ENCODE results near the gene ING1.
"Not testable (repeated sequence)": the region's sequence is repeated elsewhere in the genome, so short reads cannot be mapped to it uniquely, and the experiment has no call there.

Gene ING1

GRCh38 chr13:110719036-110719710 is 5.7 kb downstream of the ING1 start:
- no peak for DNase-seq

GRCh38 chr13:110722971-110723370 is 9.5 kb downstream of the ING1 start:
- DNase-seq, result no peak

- DNase-seq, result no peak
Measured at GRCh38 chr13:110723598-110723997, 10.1 kb downstream of the ING1 start.

GRCh38 chr13:110726153-110726552 is 12.7 kb downstream of the ING1 start:
- not testable (repeated sequence) for DNase-seq

- peak; percentile 35 for DNase-seq
Measured at GRCh38 chr13:110726726-110727125, 13.2 kb downstream of the ING1 start.

- DNase-seq, result no peak
Measured at GRCh38 chr13:110731072-110731471, 17.6 kb downstream of the ING1 start.

DNA sequence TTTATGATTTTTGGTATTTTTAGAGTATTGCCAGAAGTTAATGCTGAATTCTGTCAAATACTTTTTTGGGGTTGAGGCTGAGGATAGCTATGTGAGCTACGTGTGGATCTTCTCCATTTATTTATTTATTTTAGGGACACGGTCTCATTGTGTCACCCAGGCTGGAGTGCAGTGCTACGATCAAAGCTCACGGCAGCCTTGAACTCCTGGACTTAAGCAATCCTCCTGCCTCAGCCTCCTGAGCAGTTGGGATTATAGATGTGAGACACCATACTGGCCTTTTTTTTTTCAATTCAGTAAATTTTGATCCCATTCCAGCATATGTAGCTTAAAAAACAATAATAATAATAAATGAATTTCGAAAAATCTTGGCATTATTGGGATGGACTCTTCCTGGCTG is 21.1 kb downstream of the ING1 start:
- DNase-seq, result no peak

GRCh38 chr13:110737555-110737954 is 24.1 kb downstream of the ING1 start:
- DNase-seq, result no peak

DNA sequence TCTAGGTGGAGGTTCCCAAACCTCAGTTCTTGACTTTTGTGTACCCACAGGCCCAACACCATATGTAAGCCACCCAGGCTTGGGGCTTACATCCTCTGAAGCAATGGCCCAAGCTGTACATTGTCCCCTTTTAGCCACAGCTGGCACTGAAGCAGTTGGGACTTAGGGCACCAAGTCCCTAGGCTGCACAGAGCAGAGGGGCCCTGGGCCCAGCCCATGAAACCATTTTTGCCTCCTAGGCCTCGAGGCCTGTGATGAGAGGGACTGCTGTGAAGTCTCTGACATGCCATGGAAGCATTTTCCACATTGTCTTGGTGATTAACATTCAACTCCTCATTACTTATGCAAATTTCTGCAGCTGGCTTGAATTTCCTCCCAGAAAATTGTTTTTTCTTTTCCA is 30.2 kb downstream of the ING1 start:
- DNase-seq, result no peak

GRCh38 chr13:110746438-110746837 is 32.9 kb downstream of the ING1 start:
- no peak for DNase-seq

GRCh38 chr13:110748271-110748670 is 34.8 kb downstream of the ING1 start:
- DNase-seq, result no peak

DNA sequence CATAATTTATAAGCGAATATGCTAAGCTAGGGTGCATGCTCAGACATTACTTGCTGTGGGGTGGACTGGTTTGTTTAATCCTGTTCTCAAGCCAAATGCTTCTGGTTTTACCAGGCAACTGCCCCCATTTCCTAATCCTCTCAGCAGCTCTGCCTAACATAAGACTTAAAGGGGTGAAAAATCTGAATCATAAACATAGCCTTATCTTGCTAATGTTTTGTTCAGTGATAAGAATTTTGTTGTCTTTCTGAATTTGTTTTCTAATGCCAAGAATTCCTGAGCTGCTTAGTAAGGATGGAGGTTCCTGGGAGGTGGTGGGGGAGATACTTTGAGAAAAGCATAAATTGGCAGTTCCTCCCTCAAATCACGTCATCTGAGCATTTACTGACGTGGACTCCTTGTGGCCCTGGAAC is 42.7 kb downstream of the ING1 start:
- no peak for DNase-seq

GRCh38 chr13:110757296-110757695 is 43.8 kb downstream of the ING1 start:
- no peak for DNase-seq

DNA sequence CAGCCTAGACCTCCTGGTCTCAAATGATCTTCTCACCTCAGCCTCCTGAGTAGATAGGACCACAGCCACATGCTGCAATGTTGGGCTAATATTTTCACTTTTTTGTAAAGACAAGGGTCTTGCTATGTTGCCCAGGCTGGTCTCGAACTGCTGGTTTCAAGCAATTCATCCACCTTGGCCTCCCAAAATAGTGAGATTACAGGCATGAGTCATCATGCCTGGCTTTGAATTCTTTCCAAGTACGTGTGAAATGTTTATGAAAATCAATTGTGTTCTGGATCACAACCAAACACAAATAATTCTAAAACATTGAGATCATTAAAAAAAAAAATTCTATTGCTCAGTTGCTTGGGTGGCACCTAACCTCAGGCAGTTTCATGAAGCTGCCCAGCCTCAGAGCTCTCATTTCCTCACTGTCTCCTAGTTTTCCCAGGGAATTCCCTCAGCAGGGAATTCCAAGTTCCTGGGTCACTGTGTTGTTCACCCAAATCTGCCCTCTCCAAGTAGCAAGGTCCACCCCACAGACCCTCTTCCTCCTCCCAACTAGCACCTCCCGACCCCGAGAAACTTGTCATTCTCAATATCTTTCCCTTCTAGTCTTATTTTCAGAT is 44.8 kb downstream of the ING1 start:
- DNase-seq, result no peak

DNA sequence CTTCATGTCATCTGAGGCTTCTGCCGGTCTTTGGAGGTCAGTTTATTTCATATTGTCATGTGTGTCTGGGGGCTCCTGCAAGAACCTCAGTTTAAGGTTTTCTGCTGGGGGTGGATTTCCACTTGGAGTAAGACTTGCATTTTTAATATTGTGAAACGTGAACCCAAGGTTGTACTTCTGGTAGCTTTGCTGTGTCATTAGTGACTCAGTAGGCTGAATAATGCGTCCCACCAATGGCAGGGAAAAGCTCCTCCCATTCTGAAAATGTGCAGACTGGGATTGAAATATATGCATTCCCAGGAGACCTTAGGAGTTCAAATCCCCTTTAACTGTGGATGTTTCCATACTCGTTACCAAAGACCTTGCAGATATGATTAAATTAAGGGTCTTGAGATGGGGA is 46.2 kb downstream of the ING1 start:
- DNase-seq, result no peak

- no peak for DNase-seq
Measured at GRCh38 chr13:110760611-110761010, 47.1 kb downstream of the ING1 start.

GRCh38 chr13:110766671-110767430 is 53.4 kb downstream of the ING1 start:
- DNase-seq, result no peak

DNA sequence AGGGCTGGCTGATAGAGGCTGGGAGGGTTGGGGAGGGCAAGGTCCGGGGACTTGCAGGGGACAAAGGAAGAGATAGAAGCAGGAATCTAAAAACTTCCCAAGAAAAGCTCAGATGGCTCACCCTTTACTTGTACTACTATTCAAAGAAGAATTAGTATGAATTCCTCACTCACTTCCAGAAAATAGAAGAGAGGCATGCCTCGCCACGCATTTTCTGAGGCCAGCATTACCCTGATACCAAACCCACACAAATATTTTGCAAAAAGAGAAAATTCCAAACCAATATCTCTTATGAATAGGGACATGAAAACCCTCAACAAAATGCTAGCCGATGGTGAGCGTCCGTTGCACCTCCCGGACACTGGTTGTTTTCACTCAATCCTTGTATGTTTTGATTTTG is 54.0 kb downstream of the ING1 start:
- no peak for DNase-seq

DNA sequence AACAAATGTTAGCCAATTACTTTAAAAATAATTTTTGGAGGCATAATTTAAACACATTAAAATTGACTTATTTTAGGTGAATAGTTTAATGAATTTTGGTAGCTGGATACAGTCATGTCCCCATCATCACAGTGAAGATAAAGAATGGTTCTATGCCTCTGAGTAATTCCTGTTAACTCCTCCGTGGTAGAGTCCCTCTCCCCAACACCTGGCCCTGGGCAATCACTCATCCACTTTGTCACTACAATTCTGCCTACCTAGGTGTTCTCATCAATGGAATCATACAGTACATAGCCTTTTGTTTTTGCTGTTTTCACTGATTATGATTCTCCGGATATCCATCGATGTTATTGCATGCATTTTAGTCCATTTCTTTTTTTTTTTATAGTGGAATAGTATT is 55.6 kb downstream of the ING1 start:
- DNase-seq, result no peak

GRCh38 chr13:110770678-110771077 is 57.2 kb downstream of the ING1 start:
- no peak for DNase-seq

GRCh38 chr13:110771194-110771593 is 57.7 kb downstream of the ING1 start:
- DNase-seq, result no peak

- DNase-seq, result no peak
Measured at GRCh38 chr13:110772091-110772984, 58.8 kb downstream of the ING1 start.
